ENCODE results near the gene CYP2A6.
"Not testable (repeated sequence)": the region's sequence is repeated elsewhere in the genome, so short reads cannot be mapped to it uniquely, and the experiment has no call there.

Gene CYP2A6

DNA sequence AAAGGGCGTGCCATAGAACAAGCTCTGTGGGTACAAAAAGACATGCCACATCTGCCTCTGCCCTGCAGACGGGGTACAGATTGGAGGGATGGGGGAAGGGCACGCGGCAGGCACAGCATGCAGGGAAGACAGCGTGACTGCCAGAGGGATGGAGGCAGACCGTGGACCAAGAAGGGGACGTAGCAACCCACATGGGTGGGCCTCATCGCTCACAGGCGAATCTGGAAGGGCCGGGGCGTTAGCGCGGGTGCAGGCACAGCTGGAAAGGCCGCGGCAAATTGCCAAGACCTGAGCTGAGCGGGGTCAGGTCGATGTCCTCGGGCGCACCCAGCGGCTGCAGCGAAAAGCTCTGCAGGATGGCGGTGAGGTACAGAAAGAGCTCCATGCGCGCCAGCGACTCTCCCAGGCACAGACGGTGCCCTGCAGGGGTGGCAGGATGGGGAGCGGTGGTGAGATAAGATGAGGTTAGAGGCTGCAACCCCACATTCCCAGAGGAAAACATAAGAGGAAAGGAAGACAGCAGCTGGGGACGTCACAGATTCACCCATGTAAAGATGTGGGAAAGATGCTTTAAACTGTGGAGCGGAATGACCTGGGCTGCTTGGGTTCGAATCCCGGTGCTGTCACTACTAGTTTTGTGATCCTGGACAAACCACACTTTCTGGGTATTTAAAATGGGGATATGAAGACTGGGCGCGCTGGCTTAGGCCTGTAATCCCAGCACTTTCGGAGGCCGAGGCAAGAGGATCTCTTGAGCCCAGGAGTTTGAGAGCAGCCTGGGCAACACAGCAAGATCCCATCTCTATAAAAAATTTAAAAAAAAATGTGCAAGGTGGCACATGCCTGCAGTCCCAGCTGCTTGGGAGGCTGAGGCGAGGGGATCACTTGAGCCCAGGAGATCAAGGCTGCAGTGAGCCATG lies 31.5 kb downstream of the CYP2A6 start:
- not testable (repeated sequence) for DNase-seq (ENCODE audit: low spot score)

- no peak for DNase-seq (ENCODE audit: low spot score)
These were observed 35.0 kb downstream of the CYP2A6 start for GRCh38 chr19:40815223-40815622.

DNA sequence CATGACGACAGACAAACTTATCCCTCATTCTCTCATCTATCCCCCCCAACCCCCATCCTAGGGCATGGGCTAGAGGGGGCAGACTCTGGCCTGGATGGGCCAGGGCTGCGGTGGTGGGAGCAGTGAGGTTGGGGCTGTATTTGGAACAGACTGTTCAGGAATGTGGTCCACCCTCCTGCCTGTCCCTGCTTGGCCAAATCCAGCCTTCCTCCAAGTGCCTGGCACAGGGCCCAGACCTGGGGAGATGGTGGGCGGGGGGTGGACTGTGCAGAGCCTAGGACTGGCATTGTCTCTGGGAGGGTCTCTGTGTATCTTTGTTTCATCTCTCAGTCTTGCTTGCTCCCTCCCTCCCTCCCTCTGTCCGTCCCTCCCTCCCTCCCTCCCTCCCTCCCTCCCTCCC lies 37.1 kb downstream of the CYP2A6 start:
- no peak for DNase-seq (ENCODE audit: low spot score)

DNA sequence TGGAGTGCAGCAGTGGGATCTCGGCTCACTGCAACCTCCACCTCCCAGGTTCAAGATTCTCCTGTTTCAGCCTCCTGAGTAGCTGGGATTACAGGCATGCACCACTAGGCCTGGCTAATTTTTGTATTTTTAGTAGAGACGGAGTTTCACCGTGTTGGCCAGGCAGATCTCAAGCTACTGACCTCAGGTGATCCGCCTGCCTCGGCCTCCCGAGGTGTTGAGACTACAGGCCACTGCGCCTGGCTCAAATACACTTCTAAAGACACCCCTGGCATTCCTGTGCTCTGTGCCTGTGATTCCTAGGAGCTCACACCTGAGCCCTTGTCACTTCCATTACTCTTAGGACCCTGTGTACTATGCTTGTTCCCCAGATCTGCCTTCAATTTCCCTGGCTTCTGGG lies 37.7 kb downstream of the CYP2A6 start:
- DNase-seq (ENCODE audit: low spot score): not testable (repeated sequence)

DNA sequence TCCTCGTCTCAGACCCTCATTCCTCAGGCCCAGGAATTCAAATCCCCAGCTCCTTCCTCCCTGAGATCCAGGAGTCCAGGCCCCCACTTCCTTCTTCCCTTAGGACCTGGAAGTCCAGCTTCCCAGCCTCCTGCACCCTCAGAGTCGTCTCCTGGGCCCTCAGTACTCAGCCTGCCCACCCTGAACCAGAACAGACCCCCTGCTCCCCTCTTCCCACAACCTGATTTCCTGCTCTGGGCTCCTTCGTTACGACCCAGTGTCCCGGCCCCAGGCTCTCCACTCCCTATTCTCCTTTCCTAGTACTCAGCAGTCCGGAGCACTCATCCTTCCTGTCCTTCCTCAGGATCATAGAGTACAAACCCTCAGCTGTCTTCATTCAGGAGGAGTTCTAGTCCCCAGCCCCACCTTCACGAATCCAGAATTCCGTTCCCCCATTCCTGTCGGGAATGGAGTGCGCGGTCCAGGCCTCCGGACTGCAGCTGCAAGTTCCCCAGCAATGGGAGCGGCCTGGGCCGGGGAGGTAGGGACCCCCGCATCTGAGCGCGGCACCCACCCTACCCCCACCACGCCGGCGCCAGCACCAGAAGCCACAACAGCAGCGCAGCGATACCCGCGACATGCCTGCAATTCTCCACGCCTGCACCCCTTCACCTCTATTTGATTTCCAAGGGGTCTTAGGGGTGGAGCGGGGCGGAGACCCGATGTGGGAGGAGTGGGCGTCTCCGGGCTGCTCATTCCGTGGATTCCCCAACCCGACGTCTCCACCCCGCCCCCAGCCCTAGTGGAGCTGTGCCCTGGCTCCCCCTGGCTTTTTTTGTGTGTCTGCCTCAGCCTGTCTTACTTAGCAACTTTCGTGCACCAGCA lies 38.5 kb downstream of the CYP2A6 start:
- DNase-seq (ENCODE audit: low spot score): no peak

DNA sequence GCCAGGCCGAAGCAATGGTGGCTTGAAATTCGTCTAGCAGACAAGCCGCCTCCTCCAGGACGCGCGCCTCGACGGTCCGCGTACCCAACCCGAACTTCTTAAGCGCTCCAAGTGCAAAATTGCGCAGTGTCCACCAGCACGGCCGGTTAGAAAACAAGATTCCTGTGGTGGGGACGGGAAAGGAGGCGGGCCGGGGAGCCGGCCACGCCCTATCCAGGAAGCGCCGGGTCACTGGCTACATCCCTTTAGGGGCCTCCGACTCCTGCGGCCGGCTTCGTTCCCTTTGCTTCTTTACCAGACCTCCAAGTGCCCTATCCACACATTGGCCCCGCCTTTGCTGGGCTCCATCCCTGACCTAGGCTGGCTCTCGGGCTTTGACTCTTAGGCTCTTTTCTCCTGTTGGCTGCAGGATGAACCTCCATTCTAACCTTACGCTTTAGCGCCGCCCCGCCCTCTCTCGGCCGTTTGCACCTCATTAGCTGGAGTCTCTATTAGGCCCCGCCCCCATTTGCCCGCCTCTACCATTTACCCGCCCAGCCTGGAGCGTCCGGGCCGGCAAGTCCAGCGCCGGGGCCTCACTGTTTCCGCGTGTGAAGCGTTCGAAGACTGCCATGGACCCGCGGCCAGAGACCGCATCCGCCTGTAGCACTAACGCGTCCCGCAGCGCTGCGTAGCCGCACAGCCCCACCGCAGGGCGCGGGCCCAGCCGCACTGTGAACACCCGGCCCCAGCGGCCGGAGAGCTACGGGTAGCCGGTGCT lies 39.4 kb downstream of the CYP2A6 start:
- not testable (repeated sequence) for DNase-seq (ENCODE audit: low spot score)

DNA sequence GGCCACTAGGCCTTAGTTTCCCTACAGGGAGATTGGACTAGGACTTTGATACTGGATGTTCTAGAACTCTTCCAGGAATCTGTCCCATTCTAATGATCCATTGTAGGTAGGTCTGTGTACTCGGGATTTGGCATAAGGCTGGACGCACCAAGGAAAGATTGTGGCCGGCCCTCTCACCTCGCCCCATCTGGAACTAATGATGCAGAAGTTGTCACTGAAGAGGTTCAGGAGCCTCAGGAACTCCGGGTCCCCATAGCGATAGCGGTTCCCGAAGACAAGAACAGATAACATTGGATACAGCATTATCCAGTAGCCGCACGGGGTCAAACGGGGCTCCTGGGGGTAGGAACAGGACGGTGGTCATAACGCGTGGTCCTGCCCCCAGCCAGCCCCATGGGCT lies 40.1 kb downstream of the CYP2A6 start:
- no peak for DNase-seq (ENCODE audit: low spot score)

- DNase-seq (ENCODE audit: low spot score): no peak
These were observed 40.7 kb downstream of the CYP2A6 start for GRCh38 chr19:40809358-40810086.

DNA sequence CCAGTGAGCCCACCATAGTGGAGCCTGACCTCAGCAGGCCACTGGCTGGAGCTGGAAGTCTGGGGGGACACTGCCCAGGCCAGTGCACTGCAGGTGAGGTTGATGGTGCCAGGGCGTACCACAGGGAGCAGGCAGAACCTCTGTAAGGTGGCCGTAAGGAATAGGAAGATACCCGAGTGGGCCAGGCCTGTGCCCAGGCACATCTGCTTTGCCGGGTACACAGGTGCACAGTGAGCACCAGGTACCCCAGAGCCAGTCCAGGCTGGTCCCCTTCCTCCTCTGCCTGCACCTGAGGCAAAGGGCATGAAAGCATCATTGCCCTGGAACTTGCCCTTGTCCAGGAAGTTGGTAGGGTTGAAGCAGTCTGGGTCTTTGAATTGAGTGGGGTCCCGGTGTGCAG lies 41.8 kb downstream of the CYP2A6 start:
- DNase-seq (ENCODE audit: low spot score): no peak

GRCh38 chr19:40808021-40808325 lies 42.3 kb downstream of the CYP2A6 start:
- no peak for DNase-seq (ENCODE audit: low spot score)

DNA sequence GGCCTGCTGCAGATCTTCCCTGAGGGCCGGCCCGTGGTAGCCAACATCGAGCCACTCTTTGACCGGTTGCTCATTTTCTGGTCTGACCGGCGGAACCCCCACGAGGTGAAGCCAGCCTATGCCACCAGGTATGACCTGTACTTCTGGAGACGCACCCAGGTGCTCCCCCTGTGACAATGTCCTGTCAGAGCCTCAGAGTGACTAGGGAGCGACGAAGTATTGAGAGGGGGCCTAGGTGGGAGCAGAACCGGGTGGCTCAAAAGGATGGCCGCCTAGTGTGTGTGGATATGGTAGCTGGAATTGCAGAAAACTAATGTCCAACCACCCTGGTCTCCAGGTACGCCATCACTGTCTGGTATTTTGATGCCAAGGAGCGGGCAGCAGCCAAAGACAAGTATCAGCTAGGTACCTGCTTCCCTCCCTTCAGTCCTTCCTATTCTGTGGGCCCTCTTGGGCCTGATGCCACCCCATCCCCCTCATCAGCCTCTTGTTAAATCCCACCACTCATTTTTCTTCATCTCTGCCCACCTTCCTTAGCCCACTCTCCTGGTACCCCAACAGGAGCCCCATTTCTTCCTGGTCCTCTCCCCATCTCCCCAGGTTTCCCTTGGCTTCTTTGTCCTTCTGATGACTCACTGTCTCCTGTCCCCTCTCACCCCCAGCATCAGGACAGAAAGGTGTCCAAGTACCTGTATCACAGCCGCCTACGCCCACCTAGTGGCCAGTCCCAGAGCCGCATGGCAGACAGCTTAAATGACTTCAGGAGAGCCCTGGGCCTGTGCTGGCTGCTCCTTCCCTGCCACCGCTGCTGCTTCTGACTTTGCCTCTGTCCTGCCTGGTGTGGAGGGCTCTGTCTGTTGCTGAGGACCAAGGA lies 42.9 kb downstream of the CYP2A6 start:
- no peak for DNase-seq (ENCODE audit: low spot score)

DNA sequence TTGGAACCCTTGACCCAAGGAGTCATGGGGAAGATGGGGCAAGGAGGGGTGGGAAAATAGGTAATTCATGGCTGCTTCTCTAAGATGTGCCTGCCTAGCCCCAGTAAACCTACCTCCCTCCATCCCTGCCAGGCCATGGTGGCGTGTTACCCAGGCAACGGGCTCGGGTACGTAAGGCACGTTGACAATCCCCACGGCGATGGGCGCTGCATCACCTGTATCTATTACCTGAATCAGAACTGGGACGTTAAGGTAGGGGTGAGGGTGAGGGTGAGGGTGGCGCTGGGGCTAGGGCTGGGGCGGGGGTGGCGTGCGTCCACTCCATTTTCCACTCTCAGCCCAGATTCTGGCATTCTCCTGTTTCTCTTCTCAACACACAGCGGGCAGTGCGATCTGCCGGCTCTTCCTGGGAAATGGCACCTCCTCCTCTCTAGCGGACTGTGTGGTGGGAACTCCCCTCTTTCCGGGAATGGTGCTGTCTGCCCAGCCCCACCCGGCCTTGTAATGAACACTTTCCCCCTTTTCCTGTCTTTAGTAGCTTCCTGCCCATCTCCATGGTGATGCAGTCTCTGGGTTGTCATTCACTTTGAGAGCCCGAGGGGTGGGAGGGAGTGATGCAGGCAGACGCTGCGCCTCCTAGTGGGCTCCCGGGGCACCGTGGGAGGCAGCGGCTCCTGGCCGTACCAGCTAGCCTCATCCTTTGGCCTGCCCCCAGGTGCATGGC lies 43.7 kb downstream of the CYP2A6 start:
- DNase-seq (ENCODE audit: low spot score): peak; percentile 96

DNA sequence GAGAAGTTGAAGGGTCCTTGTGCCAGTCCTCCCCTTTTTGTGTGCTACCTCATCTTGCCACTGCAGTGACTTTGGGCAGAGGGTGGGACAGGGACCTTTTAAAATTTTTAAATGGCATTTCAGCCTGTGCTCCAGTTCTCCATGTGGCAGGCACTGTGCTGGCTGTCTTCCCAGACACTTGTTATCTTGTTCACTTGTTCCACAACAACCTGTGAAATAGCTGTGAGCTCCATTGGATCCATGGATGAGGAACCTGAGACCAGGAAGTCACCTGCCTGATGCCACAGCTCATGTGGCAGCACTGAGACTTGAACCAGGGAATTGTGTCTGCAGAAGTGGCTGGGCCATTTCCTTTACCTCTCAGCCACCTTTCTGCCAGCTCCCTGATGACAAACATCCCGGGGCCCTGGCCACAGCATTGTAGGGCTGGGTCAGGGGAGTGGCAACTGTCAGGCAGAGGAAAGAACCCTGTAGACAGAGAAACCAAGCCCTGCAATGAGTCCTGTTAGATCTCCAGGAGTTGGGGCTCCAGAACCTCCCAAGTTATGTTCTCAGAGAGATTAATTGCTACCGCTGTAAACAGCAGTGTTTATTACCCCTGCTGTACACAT lies 44.9 kb downstream of the CYP2A6 start:
- no peak for DNase-seq (ENCODE audit: low spot score)

GRCh38 chr19:40804783-40805242 lies 45.4 kb downstream of the CYP2A6 start:
- DNase-seq (ENCODE audit: low spot score): no peak

DNA sequence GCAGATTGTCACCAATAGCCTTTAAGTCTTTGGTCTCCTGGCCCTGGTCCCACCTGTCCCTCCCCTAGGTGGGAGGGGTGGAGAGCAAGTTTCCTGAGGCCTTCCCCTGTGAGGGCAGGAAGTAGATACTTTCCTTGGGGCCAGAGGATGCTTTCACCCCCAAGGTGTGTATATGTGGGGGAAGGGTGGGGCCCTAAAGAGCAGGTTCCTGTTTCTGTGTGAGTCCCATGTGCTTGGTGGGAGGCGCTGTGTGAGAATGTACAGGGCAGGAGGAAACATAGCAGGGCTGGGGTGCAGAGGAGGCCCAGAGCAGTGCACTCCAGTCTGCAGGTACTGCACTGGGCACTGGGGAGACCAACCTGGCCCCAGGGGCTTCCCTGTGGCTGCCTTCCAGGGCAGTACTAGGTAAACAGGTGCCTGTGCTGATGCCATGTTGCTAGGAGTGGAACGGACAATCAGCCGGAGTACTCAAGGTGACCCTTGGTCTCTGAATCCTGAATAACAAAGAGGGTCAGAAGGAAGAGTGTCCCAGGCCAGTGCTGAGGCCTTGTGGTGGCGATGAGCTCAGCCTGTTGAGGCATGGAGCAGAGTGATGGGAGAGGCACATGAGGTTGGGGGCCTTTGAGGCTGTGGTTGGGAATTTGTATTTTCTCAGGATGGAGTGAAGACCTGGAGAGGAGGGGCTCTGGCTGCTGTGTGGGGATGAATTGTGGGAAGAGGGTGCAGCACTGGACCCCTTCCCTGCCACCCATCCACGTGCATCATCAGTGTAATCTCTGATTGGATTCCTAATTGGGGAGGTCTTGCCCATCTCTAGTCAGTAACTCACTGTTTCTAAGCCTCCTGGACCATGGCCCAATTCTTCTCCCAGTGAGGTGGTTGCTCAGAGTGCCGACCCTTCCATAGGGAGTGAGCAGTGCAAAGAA lies 46.1 kb downstream of the CYP2A6 start:
- DNase-seq (ENCODE audit: low spot score): no peak

DNA sequence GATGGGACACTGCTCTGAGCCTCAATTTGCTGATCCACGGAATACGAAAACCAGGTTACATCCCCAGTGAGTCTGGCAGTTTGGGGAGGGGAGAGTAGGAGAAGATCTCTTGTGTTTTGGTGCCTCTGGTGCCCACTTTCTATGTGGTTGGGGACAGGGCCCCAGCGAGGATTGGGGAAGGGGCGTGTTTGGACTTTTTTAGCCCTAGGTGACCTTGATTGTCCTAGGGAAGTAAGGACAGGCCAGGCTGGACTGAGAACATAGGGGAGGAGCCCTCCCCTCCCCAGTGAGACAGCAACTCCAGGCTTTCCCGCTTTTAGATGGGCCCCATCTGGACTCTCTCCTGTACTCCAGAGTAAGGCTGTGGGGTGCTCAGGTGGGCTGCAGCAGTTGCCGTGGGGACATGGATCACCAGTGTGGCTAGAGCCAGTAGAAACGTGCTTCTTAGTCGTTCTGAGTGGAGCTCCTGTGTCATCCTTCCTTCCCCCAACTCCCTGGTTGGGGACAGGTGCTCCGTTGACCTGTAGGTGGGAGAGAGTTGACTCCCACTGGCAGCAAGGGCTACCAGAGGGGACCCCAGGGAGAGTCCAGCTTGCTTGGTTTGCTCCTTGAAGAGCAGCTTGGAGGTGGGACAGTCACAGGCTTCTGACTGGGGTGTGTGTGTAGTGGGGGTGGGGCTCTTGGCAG lies 46.9 kb downstream of the CYP2A6 start:
- DNase-seq (ENCODE audit: low spot score): no peak

GRCh38 chr19:40802300-40803169 lies 47.7 kb downstream of the CYP2A6 start:
- DNase-seq (ENCODE audit: low spot score): no peak
